Epidermal melanocyte (primary cell): Measurements from ENCODE around the gene TTC12.

Experiments
- DNase-seq: peaks from one replicate; pipeline ENCODE4 v3.0.0; 2011; ENCODE audit warnings: low spot score; ENCODE audit not compliant: insufficient read length

Gene TTC12

DNA sequence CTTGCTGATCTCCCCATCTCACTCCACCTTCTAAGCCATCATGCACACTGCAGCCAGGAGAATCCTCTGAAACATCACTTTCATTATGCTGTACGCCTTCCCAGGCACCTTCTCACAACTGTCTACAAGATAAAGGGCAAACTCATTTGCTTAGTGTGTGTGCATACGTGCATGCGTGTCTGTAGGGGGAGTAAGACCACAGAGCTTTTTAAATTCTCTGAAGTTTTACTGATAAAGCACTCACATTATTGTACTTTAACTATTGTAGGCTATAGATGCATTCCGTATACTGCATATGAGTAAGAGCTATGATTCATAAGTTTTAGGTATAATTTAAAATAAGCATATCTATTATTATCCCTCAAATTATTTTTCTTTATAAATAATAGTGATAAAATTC lies 57.9 kb downstream of the TTC12 start:
- DNase-seq, result no peak

DNA sequence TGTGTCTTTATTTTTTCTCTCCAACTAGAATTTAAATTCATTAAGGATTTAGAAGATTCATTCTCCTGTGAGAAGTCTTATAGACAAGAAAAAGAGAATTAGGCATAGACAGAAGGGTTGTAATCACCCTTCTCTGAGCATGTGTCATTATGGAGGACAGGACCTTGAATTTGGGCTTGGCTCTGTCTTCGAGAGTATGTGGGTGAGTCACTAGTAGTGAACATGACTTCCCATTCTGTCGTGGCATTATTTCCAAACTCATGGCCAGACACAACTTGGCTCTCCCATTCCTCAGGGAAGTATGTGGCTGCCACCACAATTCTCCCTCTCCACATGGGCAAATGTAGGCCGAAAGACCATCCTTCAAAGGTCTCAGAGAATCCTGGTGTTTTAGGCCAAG lies 58.9 kb downstream of the TTC12 start:
- DNase-seq, result no peak

DNA sequence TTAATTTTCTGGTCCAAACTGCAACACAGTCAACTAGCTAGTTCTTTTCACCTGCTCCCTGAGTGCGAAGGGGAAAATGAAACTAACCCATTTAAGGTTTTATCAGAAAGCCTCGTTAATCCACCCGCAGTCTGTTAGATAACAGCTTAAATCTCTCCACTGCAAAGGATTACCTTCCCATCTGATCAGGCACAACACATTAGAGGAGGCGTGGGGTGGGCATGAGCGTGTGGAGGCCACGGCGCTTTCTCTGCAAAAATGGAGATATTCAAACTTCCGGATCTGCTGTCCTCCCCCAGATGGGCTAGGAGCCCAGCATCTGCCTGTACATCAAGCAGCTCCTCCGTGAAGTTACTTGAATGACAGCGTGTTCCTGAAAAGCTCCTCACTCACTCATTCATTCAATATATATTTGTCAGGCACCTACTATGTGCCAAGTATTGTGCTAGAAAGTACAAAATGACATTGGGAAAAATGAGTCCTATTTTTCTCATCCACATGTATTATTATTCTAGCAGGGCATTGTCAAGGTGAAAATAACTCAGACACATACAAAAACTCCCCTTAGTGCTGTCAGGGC lies 59.7 kb downstream of the TTC12 start:
- no peak for DNase-seq

DNA sequence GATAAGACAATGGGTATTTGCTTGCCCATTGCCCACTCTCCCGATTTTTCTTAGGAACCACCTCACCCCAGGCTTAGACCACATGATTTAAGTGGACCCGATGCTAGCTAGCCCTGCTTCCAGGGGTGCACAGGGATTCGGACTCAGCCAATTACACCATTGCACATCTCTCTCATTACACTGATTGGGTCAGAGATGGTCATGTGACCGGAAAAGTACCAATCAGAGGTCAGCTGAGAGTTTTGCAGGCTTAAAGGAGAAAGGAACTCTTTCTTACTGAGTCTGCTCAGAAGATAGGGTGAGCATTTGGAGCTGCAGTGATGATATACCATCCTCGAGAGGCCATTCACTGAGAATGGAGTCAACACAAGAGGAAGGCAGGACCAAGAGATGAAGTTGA lies 61.0 kb downstream of the TTC12 start:
- DNase-seq, result no peak

DNA sequence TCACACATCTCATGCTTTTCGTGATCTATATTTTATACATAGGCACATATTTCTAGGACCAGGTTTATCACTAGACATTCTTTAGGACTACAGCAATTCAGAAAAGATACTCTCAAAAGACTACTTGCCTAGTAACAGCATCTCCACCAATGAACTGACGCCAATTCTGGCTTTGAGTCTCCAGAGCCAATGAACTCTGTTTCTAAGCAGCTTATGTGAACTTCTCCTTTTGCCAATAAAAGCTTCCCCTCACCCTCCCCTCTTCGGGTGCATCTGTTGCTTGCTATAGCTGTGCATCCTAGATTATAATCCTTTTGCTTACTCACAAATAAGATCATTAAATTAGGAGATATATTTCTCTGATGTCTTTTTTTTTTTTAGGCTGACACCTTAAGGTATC lies 61.8 kb downstream of the TTC12 start:
- no peak for DNase-seq

DNA sequence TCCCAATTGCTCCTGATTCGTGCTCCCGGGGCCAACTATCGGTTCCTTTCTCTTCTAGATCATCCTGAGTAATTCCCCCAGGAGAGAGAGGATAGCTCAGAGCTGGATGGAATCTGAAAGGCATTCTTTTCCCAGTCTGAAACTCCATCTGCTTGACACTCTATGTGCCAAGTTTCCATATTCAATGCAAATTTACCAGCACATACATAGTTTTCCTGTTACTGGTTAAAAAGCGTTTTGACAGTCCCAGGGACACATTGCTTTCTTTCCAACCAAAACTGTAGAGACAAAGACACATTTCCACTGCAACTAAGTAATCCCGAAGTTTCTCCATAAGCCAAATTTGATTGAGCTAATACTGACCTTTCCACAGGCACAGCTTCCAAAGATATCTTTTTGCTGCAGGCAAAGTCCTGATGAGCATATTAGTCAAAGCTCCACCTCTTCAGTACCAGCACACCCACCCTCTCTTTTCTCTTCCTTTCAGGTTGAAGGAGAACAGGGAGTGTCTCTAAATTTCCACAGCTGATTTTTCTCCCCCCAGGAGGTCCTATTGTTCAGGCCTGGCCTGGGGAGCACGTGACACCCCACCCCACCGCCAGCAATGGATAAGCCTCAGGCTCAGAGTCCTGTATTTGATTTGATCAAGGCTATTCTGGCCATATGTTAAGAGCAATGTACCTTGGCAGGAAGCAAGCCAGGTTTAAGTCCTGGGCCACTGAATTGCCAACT lies 63.5 kb downstream of the TTC12 start:
- no peak for DNase-seq

DNA sequence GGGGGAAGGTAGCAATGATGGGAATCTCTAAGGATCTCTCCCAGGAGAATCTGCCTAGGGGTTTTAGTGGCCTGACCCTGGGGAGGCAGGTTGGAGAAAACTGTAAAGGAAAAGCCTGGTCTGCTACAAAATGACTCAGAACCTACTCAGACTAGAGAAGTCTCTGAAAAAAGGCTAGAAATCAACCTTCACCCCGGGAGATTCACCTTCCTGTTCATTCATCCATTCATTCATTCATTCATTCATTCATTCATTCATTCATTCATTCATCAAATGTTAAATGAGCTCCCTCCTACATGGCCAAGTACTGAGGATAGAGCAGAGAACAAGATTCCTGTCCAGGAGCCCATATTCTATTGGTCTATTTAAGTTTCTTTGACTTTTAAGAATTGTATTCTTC lies 64.3 kb downstream of the TTC12 start:
- DNase-seq, result no peak

DNA sequence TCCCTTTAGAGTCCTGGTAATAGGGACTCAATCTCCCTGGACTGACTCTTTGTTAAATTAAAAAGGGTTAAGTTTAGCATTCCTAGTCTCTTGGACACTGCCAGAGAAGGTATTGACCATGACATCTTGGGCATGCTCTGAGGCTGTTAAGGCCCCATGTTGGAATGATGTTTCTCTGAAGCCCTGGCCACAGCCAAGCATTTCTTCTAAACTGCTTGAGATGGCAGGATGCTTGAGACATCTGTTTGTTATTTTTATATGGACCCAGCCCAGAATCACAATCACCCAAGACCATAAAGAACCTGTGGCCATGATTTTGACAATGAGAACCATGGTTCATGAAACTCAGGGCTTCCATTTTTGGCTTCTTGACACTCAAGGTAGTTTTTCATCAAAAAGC lies 67.7 kb downstream of the TTC12 start:
- no peak for DNase-seq

DNA sequence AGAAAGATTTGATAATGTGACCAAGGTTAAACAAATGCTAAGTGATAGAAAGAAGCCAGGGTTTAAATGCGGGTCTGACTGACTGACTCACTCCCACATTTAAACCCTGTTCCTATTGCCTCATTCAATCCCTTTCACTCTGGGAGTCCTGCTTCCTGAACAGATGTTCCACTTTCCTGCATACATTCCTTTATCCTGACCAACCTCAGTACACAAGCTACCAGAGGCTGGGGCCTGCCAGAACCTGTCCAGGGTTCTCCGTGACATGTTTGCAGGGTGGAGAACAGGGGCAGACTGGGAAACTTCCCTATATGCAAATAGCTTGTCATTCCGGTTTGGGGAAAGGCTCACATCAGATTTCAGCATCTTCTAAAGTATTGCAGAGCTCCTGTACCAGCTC lies 70.2 kb downstream of the TTC12 start:
- peak; percentile 79 for DNase-seq

DNA sequence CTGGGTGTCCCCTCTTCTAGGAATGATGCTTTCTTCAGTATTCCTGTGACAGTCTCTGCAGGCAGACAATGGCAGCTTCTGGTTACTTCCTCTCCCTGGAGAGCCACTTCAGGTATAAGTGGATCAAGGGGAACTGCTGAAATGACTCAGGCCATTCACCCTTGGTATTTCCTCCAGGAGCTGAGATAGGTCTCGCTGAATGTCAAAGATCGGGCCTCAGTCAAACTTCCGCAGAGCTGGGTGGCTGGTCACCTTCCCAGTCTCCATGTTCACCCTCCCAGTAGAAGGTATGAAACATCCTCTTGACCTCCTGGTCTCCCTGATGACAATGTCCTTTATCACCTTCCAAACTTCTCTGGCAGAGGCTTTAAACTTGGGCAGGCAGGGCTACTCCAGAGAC lies 71.4 kb downstream of the TTC12 start:
- no peak for DNase-seq

DNA sequence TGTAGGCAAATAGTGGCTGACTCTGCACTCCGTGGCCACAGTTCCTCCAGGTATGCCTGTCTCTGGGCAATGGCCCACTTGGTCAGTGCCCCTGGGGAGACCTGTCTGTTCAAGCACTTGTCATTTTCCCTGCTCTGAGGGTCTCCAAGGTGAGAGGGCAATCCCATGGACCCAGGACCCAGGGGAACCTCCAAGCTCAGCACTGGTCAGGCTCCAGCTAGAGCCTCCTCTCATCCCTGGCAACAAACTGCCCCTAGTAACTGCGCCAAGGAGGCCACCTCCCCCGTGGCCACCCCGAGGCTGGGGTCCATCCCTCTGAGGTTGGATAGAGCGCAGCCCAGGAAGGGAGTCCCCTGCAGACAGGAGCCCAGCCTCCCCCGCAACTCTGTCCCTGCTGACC lies 72.5 kb downstream of the TTC12 start:
- DNase-seq, result no peak

DNA sequence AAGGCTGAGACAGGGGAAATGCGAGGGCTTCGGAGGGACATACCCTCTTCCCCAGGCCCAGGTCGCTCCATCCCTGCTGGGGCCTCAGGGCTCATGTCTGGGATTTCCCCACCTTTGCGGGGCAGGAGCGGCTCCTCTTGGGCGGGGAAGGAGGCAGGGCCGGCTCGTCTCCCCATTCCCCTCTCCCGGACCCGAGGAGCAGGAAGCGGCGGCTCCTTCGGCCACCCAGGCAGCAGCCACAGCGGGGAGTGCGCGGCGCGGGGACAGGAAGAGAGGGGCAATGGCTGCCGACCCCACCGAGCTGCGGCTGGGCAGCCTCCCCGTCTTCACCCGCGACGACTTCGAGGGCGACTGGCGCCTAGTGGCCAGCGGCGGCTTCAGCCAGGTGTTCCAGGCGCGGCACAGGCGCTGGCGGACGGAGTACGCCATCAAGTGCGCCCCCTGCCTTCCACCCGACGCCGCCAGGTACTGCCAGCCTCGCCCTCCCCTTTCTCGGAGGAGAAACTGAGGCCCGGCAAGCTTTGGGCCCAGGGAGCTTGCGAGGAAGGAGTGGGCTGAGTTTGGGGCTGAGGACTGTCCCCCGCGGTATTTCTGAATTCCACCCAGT lies 73.3 kb downstream of the TTC12 start, which contains the start of gene ANKK1:
TSS of gene ANKK1 (plus strand) at position 175 of the 607 bp plus-strand sequence. CDS start at position 281, 106 bp downstream.
- no peak for DNase-seq

DNA sequence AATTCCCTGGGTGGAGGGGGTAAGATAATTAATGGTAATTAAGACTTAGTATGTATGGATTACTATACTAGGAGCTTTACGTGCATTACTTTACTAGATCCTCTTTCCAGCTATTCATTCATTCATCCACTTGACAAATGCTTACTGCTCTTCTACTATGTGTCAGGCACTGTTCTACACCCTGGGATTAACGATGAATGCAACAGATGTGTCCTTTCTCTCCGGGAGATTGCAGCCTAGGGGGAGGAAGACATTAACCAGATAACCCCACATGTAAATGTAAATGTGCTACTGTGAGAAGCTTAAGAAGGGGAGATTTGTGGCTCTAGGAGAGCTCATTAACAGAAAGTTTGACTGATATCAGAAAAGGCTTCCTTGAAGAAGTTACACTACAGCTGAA lies 74.9 kb downstream of the TTC12 start:
- no peak for DNase-seq

DNA sequence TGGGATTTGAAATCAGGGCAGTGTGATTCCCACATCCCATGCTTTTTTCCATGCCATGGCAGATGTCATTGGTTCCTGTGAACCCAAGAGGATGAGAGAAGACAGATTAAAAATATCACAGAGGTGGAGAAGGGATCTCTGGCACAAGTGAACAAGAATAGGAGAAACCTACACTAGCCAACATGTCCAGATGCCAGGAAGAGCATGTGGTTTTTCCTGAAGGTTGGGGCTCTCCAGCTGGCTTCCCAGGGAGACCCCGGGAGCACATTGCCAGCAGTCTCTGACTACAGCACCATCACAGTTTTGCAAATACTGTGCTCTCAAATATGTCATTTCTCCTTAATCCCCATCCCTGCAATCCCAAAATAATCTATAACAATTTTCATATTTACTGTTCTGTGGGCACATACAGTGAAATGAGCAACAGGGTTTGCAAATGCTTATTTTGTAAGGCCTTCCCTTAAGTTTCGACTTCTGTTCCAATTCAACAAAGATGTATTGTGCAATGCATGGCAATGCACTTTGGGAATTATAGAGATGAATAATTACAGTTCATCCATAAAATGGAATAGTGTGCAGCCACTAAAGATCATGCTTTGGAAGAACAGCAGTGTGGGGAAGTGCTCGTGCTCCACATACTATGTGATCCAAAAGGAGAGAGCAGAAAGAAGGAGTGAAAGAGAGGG lies 78.0 kb downstream of the TTC12 start:
- DNase-seq, result no peak

DNA sequence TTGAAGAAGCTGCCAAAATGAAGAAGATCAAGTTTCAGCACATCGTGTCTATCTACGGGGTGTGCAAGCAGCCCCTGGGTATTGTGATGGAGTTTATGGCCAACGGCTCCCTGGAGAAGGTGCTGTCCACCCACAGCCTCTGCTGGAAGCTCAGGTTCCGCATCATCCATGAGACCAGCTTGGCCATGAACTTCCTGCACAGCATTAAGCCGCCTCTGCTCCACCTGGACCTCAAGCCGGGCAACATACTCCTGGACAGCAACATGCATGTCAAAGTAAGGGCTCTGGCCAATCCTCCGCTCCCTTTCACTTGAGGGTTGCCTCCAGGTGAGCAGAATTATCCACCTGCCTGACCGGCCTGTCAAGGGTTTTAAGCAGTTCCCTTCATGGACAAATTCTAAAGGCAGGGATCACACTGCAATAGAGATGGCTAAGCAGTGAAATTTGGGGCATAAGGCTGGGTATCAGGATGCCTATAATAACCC lies 79.2 kb downstream of the TTC12 start:
- DNase-seq, result no peak

DNA sequence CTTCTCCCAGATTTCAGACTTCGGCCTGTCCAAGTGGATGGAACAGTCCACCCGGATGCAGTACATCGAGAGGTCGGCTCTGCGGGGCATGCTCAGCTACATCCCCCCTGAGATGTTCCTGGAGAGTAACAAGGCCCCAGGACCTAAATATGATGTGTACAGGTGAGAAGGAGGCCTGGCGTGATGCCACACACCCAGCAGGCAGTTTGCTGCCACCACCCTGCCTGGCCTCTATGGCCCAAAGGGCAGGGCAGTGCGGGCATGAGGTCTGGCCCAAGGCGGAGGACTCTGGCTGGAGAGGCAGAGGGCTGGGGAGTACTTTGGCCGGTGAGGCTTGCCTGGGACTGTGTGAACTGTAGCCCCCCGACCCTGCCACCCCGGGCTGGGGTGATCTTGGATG lies 80.5 kb downstream of the TTC12 start:
- DNase-seq, result no peak

DNA sequence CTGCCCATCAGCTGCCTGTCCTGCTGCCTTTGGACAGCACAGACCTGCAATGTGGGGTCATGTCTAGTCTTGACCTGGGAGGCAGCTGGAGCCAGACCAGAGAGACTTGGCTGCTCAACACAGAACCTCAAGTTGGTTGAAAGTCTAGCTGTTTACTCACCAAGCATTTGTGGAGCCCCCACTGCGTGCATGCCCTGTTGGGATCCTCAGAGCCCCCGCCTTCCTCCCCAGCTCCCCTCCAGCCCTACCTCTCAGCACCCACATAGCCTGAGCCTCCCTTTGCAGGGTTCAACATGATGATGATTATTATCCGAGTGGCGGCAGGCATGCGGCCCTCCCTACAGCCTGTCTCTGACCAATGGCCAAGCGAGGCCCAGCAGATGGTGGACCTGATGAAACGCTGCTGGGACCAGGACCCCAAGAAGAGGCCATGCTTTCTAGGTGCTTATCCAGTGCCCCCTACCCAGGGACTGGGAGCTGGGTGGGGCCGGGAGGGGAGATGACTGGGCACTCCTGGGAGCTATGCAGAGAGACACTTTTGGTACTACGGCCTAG lies 81.5 kb downstream of the TTC12 start:
- DNase-seq, result no peak

DNA sequence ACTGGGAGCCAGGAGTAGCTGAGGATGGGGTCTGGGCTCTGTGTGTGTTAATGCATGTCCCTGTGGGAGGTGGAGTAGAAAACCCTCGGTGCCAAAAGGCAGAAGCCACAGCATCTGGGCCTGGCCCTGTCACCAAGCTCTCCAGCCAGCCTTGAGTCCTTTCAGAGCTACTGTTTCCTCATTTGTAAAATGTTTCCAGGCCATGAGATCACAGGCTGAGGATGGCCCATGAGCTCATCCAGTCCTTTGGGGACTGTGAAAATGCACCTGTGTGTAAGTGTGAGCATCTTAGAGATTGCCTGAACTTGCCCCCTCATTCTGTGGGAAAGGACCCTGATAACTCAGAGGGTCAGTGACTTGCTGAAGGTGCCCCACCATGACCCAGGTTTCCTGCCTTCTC lies 82.3 kb downstream of the TTC12 start:
- DNase-seq, result no peak

DNA sequence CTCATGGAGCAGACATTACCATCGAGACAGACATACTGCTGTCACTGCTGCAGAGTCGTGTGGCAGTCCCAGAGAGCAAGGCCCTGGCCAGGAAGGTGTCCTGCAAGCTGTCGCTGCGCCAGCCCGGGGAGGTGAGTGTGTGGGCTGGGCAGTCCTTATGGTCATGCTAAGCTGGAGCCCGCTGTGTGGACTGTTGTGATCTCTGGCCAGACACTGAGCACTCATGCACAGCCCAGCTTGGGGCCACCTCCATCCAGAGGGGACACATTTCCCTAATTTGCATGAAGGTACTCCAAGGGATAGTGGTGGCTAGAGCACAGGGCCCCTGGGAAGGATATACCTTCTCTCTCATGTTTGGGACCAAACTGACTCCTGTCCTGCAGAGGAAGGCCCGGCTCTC lies 82.8 kb downstream of the TTC12 start:
- no peak for DNase-seq

DNA sequence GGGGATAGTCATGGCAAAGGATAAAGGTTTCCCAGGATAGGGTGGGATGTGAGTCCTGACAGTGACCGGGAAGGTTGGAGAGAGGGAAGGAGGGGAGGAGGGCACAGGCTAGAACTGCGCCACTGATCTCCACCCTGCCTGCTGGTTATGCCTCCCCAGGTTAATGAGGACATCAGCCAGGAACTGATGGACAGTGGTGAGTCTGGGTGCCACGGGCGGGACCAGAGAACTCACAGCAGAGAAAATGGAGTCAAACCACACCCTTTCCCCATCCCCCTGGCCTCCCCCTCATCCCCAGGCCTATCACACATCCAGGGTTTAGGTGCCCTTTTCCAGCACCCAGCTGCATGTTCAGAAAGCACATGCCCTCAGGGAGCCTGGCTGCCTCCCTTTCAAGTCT lies 83.4 kb downstream of the TTC12 start:
- no peak for DNase-seq

DNA sequence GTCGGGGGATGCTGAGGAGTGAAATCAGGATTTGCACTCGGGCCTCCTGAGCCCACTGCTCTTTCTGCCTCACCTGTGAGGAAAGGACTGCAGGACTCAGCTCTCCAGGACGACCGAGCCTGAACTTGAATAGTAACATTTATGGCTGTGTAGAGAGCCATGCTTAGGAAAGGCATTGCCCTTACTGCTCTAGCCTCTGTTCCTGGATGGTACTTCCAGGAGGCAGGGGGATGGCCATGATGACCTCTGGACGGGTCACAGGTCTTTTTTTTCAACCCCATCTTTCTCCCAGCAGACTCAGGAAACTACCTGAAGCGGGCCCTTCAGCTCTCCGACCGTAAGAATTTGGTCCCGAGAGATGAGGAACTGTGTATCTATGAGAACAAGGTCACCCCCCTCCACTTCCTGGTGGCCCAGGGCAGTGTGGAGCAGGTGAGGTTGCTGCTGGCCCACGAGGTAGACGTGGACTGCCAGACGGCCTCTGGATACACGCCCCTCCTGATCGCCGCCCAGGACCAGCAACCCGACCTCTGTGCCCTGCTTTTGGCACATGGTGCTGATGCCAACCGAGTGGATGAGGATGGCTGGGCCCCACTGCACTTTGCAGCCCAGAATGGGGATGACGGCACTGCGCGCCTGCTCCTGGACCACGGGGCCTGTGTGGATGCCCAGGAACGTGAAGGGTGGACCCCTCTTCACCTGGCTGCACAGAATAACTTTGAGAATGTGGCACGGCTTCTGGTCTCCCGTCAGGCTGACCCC lies 84.5 kb downstream of the TTC12 start:
- no peak for DNase-seq
